Spleen (tissue), 11 donors: ENCODE data around the gene OXSM. TPM values are rescaled to one million over a fixed set of nuclear protein-coding genes. Genes with fewer than 3 reads are reported as not detected.
A peak's percentile ranks its signal among the peaks of the same experiment; 100 is the strongest.

Source experiments
- DNase-seq: peaks from one replicate; pipeline ENCODE4 v3.0.0-alpha.2; 2020
- H3K27ac ChIP-seq, 8 donors: fragments of 200-600 bp; sonication (generic) in 7 of 8; 1 replicate in 4 of 8; 2 replicates in 4 of 8; pipeline versions ENCODE4 v1.5.0 to v1.8.0; 2016 to 2021; ENCODE audit warnings: inconsistent platforms in 4 of 8, mild to moderate bottlenecking in 4 of 8, moderate library complexity in 1 of 8
- H3K27me3 ChIP-seq, 7 donors: fragments of 200-600 bp; sonication (generic) in 6 of 7; replicated peaks in 1 of 7; 1 replicate in 4 of 7; 2 replicates in 3 of 7; pipeline versions ENCODE4 v1.5.0 to v1.8.0; 2016 to 2021; ENCODE audit warnings: inconsistent platforms in 3 of 7, mild to moderate bottlenecking in 1 of 7
- H3K36me3 ChIP-seq, 6 donors: fragments of 200-600 bp; sonication (generic) in 5 of 6; 1 replicate in 4 of 6; 2 replicates in 2 of 6; pipeline versions ENCODE4 v1.5.0 to v1.8.0; 2016 to 2021; ENCODE audit warnings: inconsistent platforms in 2 of 6
- H3K4me1 ChIP-seq, 6 donors: fragments of 200-600 bp; sonication (generic) in 5 of 6; 1 replicate in 3 of 6; 2 replicates in 3 of 6; pipeline versions ENCODE4 v1.5.0 to v1.8.0; 2016 to 2021; ENCODE audit warnings: inconsistent platforms in 3 of 6
- H3K4me3 ChIP-seq, 8 donors: fragments of 200-600 bp; sonication (generic) in 7 of 8; 1 replicate in 4 of 8; 2 replicates in 4 of 8; pipeline versions ENCODE4 v1.5.0 to v1.8.0; 2016 to 2021; ENCODE audit warnings: inconsistent platforms in 4 of 8, mild to moderate bottlenecking in 4 of 8, moderate library complexity in 2 of 8
- H3K9me3 ChIP-seq, 8 donors: fragments of 200-600 bp; sonication (generic) in 7 of 8; 1 replicate in 4 of 8; 2 replicates in 4 of 8; pipeline versions ENCODE4 v1.5.0 to v1.8.0; 2016 to 2021; ENCODE audit warnings: inconsistent platforms in 4 of 8
- POLR2A ChIP-seq, 3 donors: fragments of 450-650 bp; IDR thresholded peaks; one replicate each; pipeline ENCODE4 v1.5.1; 2017; ENCODE audit warnings: antibody characterized with exemption in 3 of 3, mild to moderate bottlenecking in 1 of 3
- POLR2AphosphoS5 ChIP-seq, 3 donors: sonication (generic); formaldehyde crosslinking; IDR thresholded peaks; one replicate each; pipeline ENCODE4 v1.5.1; 2017; ENCODE audit warnings: antibody characterized with exemption in 3 of 3
- WGBS, 5 donors: extraction: QIAGEN DNeasy Blood & Tissue Kit in 3 of 5; methylation state at CpG; one replicate each; pipeline versions ENCODE4 v1.1.5 to v1.1.7; 2013 to 2018; 5-methylcytosine and 5-hydroxymethylcytosine counted together
- intact Hi-C: fragments of 100-400 bp; cut with DNase I; formaldehyde crosslinking; loops from one replicate; pipeline ENCODE4 v1.15.0; 2023; ENCODE audit warnings: low total_unique reads
- polyA plus RNA-seq, 3 donors: library from polyadenylated mRNA; stranded (reverse); fragments of 200-250 nt; gene quantifications; one replicate each; pipeline ENCODE4 v1.2.1, GENCODE V29; 2013
- total RNA-seq, 7 donors: library from RNA; depleted of rRNA in 3 of 7; stranded (reverse); fragments of >200 nt in 3 of 7; fragmentation: NEBNext Ultra II Directional in 4 of 7; extraction: Animal tissue kit (Norgen Biotek cat#: 25700) in 4 of 7; gene quantifications; one replicate each; pipeline versions ENCODE4 v1.1.0 to v1.2.1, GENCODE V29; 2016 to 2021
- TF ChIP-seq, protein P1 (sequence below), 11 experiments: fragments of 200-600 bp in 7 of 11; fragments of 450-650 bp in 4 of 11; sonication (generic) in 4 of 11; IDR thresholded peaks in 8 of 11; conservative IDR thresholded peaks in 3 of 11; 1 replicate in 7 of 11; 2 replicates in 4 of 11; pipeline versions ENCODE4 v1.4.0 to v1.8.0; 2016 to 2021; ENCODE audit warnings: antibody characterized with exemption in 11 of 11, inconsistent platforms in 4 of 11, mild to moderate bottlenecking in 1 of 11
- donor health status: healthy with polysubstance abuse.
- donor health status: DM: no; HTN: no; CAD: no; lungs with moderate emphysema.
- donor health status: DM: no; HTN: no; CAD: no.
- donor health status: Bipolar disorder and iron deficiency.
- donor health status: healthy.
- donor health status: DM: no; HTN: no; CAD: no.
- donor health status: DM: yes; HTN: yes; CAD: no.

Gene OXSM
- total and polyA plus RNA-seq, 10 donors: 6.9 to 18.7 (median 10.2) TPM

DNA sequence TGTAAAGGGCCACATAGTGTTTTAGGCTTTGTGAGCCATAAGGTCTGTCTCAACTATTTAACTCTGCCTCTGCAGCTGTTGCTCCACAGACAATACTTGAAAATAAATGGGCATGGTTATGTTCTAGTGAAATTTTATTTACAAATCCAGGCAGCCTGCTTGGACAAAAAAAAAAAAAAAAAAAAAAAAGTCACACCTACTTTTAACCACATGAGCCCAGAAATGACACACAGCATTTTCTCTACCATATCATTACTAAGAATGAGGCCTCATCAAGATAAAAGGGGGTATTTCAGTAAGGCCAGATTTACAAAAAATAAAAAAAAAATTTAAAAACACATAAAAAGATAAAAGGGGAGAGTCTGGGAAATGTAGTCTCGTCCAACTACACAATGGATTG, 4.9 kb upstream of the OXSM start:
- H3K27ac ChIP-seq: no peak overlapping the region
- no peaks in the 10 kb centered on the region for H3K36me3 ChIP-seq
- intact Hi-C loops: no loop called here
- no peaks in the 10 kb centered on the region for H3K27me3 ChIP-seq
- DNase-seq: no peak
- TF ChIP-seq, protein P1, sequence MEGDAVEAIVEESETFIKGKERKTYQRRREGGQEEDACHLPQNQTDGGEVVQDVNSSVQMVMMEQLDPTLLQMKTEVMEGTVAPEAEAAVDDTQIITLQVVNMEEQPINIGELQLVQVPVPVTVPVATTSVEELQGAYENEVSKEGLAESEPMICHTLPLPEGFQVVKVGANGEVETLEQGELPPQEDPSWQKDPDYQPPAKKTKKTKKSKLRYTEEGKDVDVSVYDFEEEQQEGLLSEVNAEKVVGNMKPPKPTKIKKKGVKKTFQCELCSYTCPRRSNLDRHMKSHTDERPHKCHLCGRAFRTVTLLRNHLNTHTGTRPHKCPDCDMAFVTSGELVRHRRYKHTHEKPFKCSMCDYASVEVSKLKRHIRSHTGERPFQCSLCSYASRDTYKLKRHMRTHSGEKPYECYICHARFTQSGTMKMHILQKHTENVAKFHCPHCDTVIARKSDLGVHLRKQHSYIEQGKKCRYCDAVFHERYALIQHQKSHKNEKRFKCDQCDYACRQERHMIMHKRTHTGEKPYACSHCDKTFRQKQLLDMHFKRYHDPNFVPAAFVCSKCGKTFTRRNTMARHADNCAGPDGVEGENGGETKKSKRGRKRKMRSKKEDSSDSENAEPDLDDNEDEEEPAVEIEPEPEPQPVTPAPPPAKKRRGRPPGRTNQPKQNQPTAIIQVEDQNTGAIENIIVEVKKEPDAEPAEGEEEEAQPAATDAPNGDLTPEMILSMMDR (IDR thresholded peaks at IDR 0.05 in 8 of 11, conservative IDR thresholded peaks at IDR 0.05 in 3 of 11): no peak
- TF ChIP-seq POLR2A (IDR thresholded peaks at IDR 0.05) (no peak), POLR2AphosphoS5 (IDR thresholded peaks at IDR 0.05) (no peak)
- H3K4me1 ChIP-seq: peaks cover 10 to 58% (median 39%) of the 10 kb centered on the region in 6 donors
- 88 to 98% (median 94%) methylated on average over 1 of the region's 1 CpG for WGBS, 5 donors
- H3K4me3 ChIP-seq: no peak overlapping the region
- no peaks in the 10 kb centered on the region for H3K9me3 ChIP-seq

DNA sequence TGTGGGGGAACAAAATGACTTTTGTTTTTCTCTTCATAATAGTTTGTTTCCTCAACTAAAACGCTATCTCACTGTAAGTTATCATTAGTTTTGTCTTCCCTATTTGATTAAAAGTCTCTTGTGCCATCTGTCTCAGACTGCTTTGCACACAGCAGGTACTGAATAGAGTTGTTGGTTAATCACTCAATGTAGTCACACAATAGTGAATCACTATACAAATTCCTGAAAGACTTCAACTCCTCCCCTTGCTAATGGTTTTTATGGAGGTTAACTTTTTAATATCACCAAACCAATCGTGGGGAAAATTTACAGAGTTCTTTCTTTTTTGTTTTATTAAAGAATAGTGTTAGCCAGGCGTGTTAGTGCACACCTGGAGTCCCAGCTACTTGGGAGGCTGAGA, 4.1 kb upstream of the OXSM start:
- intact Hi-C loops: no loop called here
- Histone ChIP-seq H3K4me1 (peaks cover 16 to 56% (median 37%) of the 10 kb centered on the region in 6 donors), H3K27ac (no peak overlapping the region), H3K9me3 (no peaks in the 10 kb centered on the region), H3K4me3 (no peak overlapping the region), H3K36me3 (no peaks in the 10 kb centered on the region), H3K27me3 (no peaks in the 10 kb centered on the region)
- no peak for DNase-seq
- no peak for TF ChIP-seq POLR2A (IDR thresholded peaks at IDR 0.05)
- TF ChIP-seq POLR2AphosphoS5 (IDR thresholded peaks at IDR 0.05): no peak
- TF ChIP-seq, protein P1 (IDR thresholded peaks at IDR 0.05 in 8 of 11, conservative IDR thresholded peaks at IDR 0.05 in 3 of 11): no peak
- 85 to 93% (median 91%) methylated on average over 3 of the region's 3 CpGs for WGBS, 5 donors

DNA sequence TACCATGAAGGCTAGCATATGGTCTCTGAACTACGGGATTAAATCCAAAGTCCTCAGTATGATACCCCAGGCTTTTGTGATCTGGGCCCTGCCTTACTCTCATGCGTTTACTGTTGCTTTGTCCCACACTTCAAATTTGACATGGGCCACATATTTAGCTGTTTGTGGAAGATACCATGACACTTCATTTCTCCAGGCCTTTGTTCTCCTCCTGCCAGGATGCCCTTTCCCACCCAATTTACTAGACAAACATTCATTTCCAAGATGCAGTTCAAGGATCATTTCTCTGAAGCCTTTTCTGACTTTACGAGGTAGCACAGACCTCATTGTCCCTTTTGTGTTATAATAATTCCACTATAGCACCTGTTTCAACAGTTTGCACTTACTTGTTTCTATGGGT, 2.2 kb upstream of the OXSM start:
- no peak for TF ChIP-seq POLR2A (IDR thresholded peaks at IDR 0.05)
- TF ChIP-seq, protein P1 (IDR thresholded peaks at IDR 0.05 in 8 of 11, conservative IDR thresholded peaks at IDR 0.05 in 3 of 11): no peak
- no peak for TF ChIP-seq POLR2AphosphoS5 (IDR thresholded peaks at IDR 0.05)
- 88 to 96% (median 93%) methylated on average over 3 of the region's 3 CpGs for WGBS, 5 donors
- intact Hi-C loops: no loop called here
- no peak for DNase-seq
- Histone ChIP-seq H3K27ac (no peak overlapping the region), H3K9me3 (no peaks in the 10 kb centered on the region), H3K4me3 (no peak overlapping the region), H3K4me1 (peaks cover 8 to 56% (median 36%) of the 10 kb centered on the region in 6 donors), H3K27me3 (no peaks in the 10 kb centered on the region), H3K36me3 (no peaks in the 10 kb centered on the region)

GRCh38 chr3:25789209-25789595, 688 bp upstream of the OXSM start:
- TF ChIP-seq POLR2A (IDR thresholded peaks at IDR 0.05) (no peak), POLR2AphosphoS5 (IDR thresholded peaks at IDR 0.05) (no peak)
- TF ChIP-seq, protein P1 (IDR thresholded peaks at IDR 0.05 in 8 of 11, conservative IDR thresholded peaks at IDR 0.05 in 3 of 11): no peak
- Histone ChIP-seq H3K36me3 (peaks cover 0 to 7% (median 2%) of the 10 kb centered on the region in 6 donors), H3K4me1 (peaks cover 8 to 55% (median 32%) of the 10 kb centered on the region in 6 donors), H3K27me3 (no peaks in the 10 kb centered on the region), H3K9me3 (no peaks in the 10 kb centered on the region), H3K27ac (peak overlapping the region; percentile 79 to 91 (median 88)), H3K4me3 (peak overlapping the region; percentile 39 to 73 (median 51))
- DNase-seq: no peak
- intact Hi-C loops: no loop called here
- 18 to 31% (median 26%) methylated on average over 2 of the region's 2 CpGs for WGBS, 5 donors
